ENCODE measurements around the gene HSPA1B.
A peak's percentile ranks its signal among the peaks of the same experiment; 100 is the strongest.
"Not testable (repeated sequence)": the region's sequence is repeated elsewhere in the genome, so short reads cannot be mapped to it uniquely, and the experiment has no call there.

Gene HSPA1B

DNA sequence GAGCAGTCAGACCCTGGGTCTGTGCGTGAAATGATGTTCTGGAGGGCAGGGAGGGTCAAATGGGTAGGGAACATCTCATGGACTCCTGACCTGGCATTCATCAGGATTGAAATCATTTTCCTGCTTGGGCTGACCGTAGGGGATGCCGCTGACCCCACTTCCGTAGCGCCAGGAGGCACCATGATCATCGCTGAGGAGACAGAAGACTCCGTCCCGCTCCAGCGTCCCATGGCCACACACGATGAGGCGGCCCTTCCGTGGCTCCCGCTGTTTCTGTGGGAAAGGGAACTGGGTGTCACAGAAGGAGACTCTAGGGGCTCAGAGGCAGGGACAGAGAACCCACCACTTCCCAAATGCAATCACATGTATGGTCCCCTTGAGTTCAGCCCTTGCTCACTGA is 32.8 kb downstream of the HSPA1B start:
- DNase-seq, result no peak

DNA sequence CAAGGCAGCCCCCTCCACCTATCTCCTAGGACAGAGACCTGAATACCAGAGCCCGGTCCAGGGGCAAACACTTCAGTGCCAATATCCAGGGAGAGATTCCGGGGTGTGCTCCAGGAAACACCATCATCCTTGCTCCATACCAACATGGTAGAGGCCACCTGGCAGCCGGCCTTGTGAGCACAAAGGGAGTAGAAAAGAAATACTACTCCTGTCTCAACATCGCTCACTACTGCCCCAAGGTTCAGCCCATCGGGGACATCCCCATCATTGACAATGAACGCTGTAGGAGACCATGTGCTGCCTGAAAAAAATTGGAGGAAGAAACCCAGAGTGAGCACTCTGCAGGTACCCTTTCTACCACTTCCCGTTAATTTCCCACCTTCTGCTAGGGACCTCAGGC is 33.6 kb downstream of the HSPA1B start:
- no peak for DNase-seq

DNA sequence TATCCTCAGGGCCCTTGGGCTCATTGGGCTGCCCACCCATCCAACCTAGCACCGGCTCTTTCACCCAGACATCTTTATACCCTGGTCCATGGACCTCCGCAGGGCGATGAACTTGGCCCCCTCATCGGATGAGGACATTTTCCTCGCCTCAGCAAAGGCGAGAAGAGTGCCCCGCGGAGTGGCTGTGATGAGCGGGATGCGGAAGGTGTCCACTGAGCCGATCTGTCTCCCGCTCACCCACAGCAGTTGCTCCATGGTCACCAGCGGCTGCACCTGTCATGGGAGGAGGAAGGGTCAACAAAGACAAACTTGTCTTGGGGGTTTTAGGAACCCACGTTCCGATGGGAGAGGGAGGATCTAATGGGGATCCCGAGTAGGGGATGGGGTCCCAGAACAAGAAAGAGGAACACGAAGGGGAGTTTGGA is 34.4 kb downstream of the HSPA1B start:
- no peak for DNase-seq

DNA sequence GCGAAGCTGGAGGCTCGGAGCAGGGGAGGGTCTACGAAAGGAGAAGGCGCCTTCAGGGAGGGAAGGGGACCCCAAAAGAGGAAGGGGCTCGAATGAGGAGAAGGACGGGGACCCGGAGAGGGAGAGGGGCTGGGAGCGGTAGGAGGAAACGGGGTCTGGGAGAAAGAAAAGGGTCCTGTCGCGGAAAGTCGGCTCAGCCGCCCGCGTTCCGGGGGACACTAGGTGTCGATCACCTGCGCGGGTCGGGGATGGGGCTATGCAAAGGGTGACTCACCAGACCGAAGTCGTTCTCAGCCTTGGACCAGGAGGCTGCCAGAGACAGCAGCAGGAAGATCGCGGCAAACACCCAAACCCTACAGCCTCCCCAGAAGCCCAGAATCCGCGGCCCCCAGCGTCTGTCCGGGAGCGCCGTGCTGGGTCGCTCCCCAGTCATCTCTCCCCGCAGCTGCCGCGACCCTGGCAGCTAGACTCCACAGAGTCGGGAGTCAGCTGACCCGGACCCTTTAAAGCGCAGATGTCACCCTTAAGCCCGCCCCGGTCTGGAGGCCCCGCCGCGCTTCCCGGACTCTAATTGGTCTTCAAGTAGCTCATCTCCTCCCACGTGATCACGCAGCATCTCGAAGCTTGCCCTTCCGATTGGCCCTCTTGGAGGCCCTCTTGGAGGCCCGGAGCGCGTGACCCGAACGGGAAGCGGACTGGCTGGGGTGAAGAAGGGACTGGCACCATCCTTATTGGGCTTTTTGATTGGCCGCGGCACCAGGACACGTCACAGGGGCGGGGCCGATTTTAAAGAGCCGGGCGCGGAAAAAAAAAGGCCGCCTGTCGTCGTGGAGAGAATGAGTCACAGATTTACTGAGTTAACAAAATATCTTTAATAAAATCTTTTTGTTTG is 35.1 kb downstream of the HSPA1B start, which contains the start of gene NEU1:
Gene NEU1 (minus strand): TSS at position 478 of the 892 bp plus-strand sequence. CDS start 45 bp downstream, at position 433.
- peak; percentile 100 for DNase-seq

DNA sequence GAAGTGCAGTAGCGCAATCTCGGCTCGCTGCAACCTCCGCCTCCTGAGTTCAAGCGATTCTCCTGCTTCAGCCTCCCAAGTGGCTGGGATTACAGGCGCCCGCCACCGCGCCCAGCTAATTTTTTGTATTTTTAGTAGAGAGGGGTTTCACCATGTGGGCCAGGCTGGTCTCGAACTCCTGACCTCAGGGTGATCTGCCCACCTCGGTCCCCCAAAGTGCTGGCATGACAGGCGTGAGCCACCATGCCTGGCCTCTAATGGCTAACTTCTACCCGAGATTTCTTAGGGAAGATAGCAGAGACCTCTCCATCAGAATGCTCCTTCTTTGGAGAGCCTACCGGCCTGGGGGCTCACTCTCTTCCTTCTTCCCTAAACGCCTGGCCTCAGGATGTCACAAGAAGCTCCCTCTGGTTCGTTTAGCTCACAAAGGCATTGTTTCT is 36.6 kb downstream of the HSPA1B start:
- DNase-seq, result not testable (repeated sequence)

DNA sequence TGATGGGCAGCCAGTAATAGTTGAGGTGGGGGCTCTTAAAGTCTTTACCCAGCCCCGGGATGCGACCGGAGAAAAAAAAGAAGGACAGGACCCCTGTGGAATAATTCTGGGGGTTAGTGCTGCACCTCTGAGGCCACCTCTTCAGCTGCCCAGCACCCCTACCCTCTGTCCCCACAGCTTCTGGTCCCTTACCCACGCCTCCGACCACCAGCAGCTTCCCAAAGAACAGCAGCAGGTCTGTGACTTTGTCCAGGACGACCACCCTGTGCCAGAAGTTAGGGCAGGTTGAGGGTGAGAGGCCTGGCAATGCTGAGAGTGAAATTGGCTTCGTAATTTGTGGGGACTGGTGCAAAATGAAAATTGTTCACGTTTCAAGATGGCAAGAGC is 37.3 kb downstream of the HSPA1B start:
- DNase-seq, result no peak

DNA sequence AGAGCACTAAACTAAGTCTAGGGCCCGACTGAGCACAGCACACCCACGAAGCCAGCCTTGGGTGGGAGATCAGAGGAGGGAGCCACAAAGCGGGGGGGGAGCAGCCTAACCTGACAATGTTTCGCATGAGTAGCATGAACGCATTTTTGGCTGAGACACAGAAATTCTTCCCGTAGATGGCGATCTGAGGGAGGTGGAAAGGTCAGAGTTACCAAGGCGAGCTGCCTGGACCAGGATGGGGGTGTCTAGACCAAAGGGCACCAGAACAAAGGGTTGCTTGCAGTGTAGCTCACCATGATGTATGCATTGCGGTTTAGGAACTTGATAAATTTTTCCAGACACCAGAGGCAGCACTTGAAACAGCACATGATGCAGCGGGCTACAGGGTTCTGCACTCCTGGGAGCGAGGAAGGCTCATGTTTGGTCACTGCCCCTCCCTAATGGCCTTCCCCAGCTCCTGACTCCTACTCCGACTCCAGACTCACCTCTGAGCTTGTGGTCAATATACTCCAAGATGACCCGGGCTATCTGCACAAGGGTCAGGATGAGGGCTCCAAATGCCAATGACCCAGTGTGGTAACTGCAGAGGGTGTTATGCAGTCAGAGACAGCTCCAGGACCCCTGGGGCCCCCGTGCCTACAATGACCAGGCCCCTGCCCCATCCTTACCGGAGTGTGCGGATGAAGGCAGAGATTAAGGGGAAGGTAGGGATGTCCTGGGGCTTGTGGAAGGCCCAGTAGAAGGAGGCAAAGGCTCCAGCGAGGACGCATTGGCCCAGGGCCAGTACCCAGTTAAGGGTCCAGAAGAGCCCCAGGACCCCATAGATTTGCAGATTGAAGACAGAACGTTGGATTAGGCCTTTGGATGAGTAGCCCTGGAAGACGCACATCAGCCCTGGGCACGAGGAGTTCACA is 37.9 kb downstream of the HSPA1B start:
- no peak for DNase-seq

DNA sequence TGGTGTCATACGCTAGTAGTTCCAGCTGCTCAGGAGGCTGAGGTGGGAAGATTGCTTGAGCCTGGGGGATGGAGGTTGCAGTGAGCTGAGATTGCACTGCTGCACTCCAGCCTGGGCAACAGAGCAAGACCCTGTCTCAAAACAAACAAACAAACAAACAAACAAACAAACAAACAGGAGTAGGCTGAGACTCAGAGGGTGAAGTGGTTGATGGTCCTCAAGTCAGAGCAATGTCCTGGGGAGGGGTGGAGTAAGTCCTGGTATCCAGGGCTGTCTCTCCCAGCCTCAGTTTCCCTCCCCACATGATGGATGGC is 41.1 kb downstream of the HSPA1B start:
- DNase-seq, result not testable (repeated sequence)

DNA sequence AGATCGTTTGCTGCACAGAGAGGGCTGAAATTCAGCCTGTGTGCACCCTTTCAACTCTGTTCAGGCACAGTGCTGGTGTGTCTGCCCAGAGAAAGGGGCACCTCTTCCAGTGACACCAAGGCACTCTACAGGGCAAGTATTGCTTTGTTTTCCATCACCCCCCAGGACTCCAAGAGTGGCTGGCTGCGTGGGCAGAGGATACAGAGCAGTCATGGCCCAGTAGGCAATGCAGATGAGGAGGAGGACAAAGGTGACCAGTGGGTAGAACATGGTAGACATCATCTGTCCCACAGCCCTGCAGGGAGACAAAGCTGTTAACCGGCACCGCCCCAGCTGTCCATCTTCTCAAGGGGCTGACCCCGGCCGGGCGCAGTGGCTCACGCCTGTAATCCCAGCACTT is 41.8 kb downstream of the HSPA1B start:
- DNase-seq, result no peak

DNA sequence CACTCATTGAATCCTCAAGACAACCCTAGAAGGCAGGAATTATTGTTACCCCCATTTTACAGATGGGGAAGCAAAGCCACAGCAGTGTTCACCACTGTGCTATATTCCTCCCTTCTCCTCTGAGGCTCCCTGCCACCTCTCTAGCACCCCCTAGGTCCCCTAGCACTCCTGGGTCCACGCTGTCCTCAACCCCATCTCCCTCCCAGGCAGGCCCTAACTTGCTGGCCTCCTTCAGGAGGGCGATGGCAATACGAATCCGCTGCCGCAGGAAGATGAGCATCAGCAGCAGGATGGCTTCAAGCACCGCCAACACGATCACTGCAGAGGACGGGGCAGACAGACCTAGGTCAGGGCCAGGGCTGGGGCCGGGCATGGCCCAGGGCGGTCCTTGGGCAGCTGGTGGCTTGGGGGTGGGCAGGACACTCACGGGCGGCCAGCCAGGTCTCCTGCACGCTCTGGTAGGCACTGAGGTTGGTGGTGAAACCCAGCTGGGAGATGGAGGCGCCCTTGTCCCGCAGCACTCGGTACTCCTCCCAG is 42.9 kb downstream of the HSPA1B start:
- DNase-seq, result no peak

DNA sequence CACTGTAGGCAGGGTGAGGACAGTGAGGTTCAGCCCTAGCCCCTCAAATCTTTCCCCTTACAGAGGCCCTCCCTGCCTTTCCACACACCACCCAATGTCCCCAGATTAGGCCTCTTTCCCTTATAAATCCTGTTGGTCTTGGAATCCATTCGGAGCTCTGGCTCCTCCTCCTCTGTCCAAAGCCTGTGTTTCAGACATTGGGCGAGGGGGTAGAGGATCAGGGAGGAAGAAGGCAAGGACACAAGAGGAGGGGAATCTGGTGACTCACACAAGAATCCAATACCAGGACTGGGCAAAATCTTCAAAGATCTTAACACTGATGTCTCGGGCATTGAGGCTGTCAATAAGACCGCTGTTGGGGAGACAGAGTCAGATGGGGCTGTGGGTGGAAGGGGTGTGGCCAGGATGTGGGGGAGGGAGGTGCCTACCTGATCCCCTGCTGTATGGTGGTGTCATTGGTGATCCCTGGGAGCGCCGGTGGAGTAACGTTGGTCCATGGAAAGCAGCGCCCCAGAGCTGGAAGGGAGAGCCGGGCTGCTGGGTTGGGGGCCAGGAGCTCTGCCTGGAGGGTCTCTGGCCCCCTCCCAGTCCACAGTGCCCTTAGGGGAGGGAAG is 43.6 kb downstream of the HSPA1B start:
- DNase-seq, result peak; percentile 50

DNA sequence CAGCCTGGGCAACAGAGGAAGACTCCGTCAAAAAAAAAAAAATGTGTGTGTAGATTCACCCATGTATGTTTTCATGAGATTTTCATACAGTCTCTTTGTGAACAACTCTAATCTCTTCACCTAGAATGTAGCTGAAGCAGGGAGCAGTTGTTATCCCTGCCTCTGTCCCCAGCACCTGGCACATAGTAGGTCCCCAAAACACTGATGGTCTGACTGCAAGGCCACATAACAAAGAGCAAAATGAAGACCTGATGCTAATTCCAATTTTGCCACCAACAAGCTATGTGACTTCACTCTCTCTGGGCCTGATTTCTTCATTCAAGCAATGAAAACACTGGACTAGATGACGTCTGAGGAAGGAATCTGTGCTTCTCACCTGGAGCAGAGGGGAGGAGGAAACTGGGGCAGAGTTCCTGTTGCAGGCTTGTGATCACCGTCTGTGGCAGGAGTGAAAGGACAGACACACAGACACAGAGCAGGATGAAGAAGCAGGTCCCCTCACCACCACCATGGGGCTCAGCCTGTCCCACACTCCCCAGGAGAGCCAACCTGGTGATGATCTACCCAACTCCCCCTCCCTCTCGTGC is 46.6 kb downstream of the HSPA1B start:
- DNase-seq, result no peak

DNA sequence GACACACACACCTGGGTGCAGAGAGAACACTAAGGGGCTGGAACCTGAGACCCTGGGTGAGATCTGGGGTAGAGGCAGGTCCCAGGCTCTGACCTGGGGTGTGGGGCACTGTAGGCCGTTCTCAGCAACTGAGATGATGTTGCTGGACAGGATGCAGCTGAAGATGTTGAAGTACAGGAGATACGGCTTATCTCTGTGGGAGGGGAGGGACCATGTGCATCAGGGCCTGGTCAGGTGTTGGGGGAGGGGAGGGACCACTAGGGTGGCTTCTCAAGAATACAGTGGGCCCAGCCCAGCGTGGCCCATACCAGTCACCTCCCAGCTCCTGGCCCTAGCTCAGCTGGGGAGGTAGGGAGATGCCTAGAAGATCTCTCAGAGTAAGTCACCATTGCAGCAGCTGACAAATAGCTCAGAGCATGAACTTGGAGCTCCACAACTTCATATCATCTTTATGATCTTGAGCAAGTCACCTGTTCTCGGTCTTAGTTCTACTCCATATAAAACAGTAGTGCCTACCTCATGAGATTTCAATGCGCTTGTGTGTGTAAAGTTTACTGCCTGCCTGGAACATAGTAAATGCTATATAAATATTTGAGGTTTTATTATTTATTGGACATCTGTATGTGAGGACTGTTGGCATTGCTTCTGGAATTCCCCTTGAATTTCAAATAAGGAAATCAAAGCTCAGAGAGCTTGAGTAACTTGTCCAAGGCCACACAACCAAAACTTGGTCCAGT is 47.5 kb downstream of the HSPA1B start:
- DNase-seq, result no peak

DNA sequence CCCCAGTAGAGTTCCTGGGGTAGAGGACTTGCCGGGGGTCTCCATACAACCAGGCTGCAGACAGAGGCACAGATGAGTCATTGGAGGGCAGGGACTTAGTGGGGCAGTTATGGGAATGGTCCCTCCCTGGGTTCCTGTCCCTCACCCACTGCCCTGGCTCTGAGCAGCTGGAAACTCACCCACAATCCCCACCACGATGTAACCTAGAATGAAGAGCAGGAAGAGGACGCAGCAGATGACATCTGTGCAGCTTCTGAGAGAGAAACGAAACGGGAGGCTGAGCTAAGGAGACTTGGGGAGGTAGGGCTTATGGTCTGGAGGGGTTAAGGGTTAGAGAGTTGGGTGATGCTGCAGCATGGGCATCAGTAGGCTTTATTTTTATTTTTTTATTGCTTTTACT is 48.3 kb downstream of the HSPA1B start:
- no peak for DNase-seq

DNA sequence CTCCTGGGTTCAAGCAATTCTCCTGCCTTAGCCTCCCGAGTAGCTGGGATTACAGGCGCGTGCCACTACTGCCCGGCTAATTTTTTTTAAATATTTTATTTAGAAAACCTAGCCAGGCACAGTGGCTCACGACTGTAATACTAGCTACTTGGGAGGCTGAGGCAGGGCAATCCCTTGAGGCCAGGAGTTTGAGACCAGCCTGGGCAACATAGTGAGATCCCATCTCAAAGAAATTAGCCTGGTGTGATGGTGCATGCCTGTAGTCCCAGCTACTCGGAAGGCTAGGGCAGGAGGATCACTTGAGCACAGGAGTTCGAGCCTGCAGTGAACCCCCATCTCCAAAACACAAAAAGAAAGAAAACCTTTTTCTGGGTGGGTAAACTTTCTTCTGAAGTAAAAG is 48.8 kb downstream of the HSPA1B start:
- DNase-seq, result no peak

DNA sequence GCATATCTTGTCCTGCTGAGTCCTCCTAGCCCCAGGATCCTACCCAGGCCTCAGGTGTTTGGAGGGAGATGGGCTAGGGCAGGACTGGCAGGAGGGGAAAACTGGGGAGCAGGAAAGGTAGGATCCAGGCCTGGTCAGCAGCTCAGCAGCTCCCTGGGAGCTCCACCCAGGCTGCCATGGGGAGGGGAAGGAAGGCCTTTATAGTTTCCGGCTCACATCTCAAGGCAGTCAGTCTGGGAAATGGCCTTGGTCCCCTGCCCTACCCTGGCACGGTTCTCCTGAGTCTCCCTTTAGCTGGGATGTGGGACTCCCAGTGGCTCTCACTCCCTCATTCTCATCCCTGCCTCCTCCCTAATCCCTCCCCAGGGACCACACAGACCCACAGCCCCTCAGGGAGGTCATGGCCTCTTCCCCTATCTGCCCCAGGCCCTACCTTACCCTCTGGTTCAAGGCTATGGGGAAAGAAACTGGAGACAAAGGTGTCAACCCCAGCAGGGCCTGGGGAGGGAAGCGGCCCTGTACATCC is 49.6 kb downstream of the HSPA1B start:
- peak; percentile 46 for DNase-seq

DNA sequence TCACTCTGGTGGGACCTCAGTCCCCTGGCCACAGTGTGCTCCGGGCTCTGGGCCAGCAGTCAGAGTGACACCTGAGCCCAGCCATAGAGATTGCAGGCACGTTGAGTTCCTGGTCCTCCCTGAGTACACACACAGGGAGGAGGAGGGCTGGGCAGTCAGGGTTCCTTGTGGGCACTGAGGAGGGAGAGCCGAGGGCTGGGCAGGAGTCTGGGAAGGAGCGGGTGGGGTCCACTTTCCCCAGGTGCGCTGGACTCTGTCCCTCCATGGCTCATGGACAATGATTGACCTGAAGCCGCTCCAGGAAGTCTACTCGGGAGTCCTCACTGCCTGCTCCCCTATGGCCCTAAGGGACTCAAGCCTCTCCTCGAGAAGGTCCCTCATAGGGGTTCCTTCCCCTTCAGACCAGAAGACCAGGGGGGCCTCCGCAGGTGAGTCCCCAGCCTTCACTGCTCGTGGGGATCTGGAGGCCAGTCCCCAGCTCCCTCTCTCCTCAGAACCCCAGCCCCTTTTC is 50.2 kb downstream of the HSPA1B start:
- DNase-seq, result no peak

DNA sequence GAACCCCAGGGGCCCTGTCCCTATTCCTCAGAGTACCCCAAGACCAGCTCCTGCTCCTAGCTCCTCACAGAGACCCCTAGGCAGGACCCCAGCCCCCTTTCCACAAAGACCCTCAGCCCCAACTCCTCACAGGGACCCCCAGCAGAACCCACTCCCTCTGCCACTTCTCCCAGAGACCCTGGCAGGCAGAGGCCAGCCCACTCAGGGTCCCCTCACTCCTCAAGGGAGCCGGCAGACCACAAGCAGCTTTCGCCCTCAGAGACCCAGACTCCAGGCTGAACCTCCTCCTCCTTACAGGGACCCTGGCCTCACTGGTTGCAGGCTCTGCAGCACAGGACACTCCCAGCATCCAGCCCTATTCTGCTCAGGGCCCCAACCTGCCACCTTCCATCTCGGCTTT is 50.7 kb downstream of the HSPA1B start:
- no peak for DNase-seq

DNA sequence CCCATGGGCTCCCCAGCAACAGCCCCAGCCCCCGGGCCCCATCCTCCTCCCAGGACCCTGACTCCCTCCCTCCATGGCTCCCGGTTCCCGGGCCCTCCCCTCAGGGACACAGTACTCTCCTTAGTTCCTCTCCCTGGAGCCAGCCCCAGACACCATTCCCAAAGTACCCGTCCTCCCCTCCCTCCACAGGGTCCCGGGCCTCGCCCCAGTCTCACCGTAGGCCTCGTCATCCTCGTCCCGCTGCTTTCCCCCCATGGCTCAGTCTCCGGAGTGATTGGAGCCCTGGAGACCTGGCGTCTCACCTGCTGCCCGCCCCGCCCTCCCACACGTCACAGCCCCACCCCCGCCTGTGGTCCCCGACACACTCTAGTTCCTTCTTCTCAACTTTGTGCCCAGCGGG is 51.2 kb downstream of the HSPA1B start, which contains the start of gene SLC44A4:
Gene SLC44A4 (minus strand): TSS at position 272 of the 400 bp plus-strand sequence. CDS start 17 bp downstream, at position 255.
- no peak for DNase-seq

DNA sequence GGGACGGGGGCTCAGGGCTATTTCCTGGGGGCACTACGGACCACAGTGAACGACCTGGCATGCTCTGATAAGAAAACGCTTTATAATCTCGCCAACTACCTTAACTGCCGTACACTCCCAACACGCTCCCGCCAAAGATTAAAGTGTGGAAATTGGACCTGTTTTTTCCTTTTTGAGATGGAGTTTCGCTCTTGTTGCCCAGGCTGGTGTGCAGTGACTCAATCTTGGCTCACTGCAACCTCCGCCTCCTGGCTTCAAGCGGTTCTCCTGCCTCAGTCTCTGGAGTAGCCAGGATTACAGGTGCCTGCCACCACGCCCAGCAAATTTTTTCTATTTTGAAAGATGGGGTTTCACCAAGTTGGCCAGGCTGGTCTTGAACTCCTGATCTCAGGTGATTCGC is 51.6 kb downstream of the HSPA1B start:
- DNase-seq, result no peak
